KMS-11 (cell line): ENCODE data around the gene NXPE1.

ENCODE experiments used
- H2AFZ ChIP-seq: fragments of 200-600 bp; sonication (generic); 2 replicates; pipeline ENCODE4 v1.6.1; 2016; ENCODE audit warnings: antibody characterized with exemption, mixed run types, low read depth
- H3K27ac ChIP-seq: fragments of 200-600 bp; sonication (generic); 2 replicates; pipeline ENCODE4 v1.6.1; 2016; ENCODE audit warnings: mild to moderate bottlenecking, mixed run types
- H3K27me3 ChIP-seq: fragments of 200-600 bp; sonication (generic); 2 replicates; pipeline ENCODE4 v1.6.1; 2017; ENCODE audit warnings: mild to moderate bottlenecking, low read depth, mixed run types, moderate library complexity; ENCODE audit not compliant: insufficient read depth
- H3K36me3 ChIP-seq: fragments of 200-600 bp; sonication (generic); 2 replicates; pipeline ENCODE4 v1.6.1; 2017; ENCODE audit warnings: mild to moderate bottlenecking, mixed run types; ENCODE audit not compliant: insufficient read depth
- H3K4me1 ChIP-seq: fragments of 200-600 bp; sonication (generic); 2 replicates; pipeline ENCODE4 v1.6.1; 2016; ENCODE audit warnings: mild to moderate bottlenecking, low read depth, mixed run types; ENCODE audit not compliant: poor library complexity, severe bottlenecking
- H3K4me2 ChIP-seq: fragments of 200-600 bp; sonication (generic); 2 replicates; pipeline ENCODE4 v1.7.0; 2016; ENCODE audit warnings: mild to moderate bottlenecking, mixed run types
- H3K4me3 ChIP-seq: fragments of 200-600 bp; sonication (generic); IDR thresholded peaks from 2 replicates; pipeline ENCODE4 v1.6.1; 2017; ENCODE audit warnings: low read depth, low read length, mixed read lengths; ENCODE audit not compliant: insufficient read depth
- H3K79me2 ChIP-seq: fragments of 200-600 bp; sonication (generic); 2 replicates; pipeline ENCODE4 v1.6.1; 2016; ENCODE audit warnings: low read depth, mixed run types; ENCODE audit not compliant: insufficient read depth
- H3K9ac ChIP-seq: fragments of 200-600 bp; sonication (generic); 2 replicates; pipeline ENCODE4 v1.6.1; 2016; ENCODE audit warnings: mild to moderate bottlenecking, mixed run types
- H4K20me1 ChIP-seq: fragments of 200-600 bp; sonication (generic); 2 replicates; pipeline ENCODE4 v1.6.1; 2016; ENCODE audit warnings: mild to moderate bottlenecking, mixed run types; ENCODE audit not compliant: insufficient read depth
- CTCF ChIP-seq: fragments of 200-600 bp; sonication (generic); conservative IDR thresholded peaks from 2 replicates; pipeline ENCODE4 v1.6.1; 2017; ENCODE audit warnings: low read depth, mild to moderate bottlenecking, antibody characterized with exemption, low read length, moderate library complexity, mixed read lengths

The NXPE1 gene

GRCh38 chr11:114496915-114497314 is 62.8 kb downstream of the NXPE1 start:
- TF ChIP-seq CTCF, result no peak
- H3K27ac ChIP-seq, result no peak overlapping the region
- H3K27me3 ChIP-seq, result no peaks in the 10 kb centered on the region
- H3K4me3 ChIP-seq, result no peak overlapping the region
- H3K4me2 ChIP-seq, result no peak overlapping the region
- H3K4me1 ChIP-seq, result no peaks in the 10 kb centered on the region
- no peak overlapping the region for H2AFZ ChIP-seq
- no peak overlapping the region for H3K9ac ChIP-seq
- H3K36me3 ChIP-seq, result no peaks in the 10 kb centered on the region
- no peaks in the 10 kb centered on the region for H3K79me2 ChIP-seq
- H4K20me1 ChIP-seq, result no peaks in the 10 kb centered on the region

- Histone ChIP-seq H3K4me3 (no peak overlapping the region), H3K27me3 (no peaks in the 10 kb centered on the region), H3K4me1 (no peaks in the 10 kb centered on the region), H2AFZ (no peak overlapping the region), H3K79me2 (no peaks in the 10 kb centered on the region), H4K20me1 (no peaks in the 10 kb centered on the region), H3K36me3 (no peaks in the 10 kb centered on the region), H3K9ac (no peak overlapping the region), H3K4me2 (no peak overlapping the region), H3K27ac (no peak overlapping the region)
- no peak for TF ChIP-seq CTCF
These were observed 75.8 kb downstream of the NXPE1 start for GRCh38 chr11:114483929-114484328.

GRCh38 chr11:114482114-114482513 is 77.6 kb downstream of the NXPE1 start:
- no peak for TF ChIP-seq CTCF
- Histone ChIP-seq H3K36me3 (no peaks in the 10 kb centered on the region), H3K27me3 (no peaks in the 10 kb centered on the region), H3K27ac (no peak overlapping the region), H3K4me1 (no peaks in the 10 kb centered on the region), H3K4me2 (no peak overlapping the region), H3K4me3 (no peak overlapping the region), H3K79me2 (no peaks in the 10 kb centered on the region), H3K9ac (no peak overlapping the region), H2AFZ (no peak overlapping the region), H4K20me1 (no peaks in the 10 kb centered on the region)

GRCh38 chr11:114479331-114479730 is 80.3 kb downstream of the NXPE1 start:
- Histone ChIP-seq H3K9ac (no peak overlapping the region), H3K4me3 (no peak overlapping the region), H3K4me1 (no peaks in the 10 kb centered on the region), H3K27me3 (no peaks in the 10 kb centered on the region), H3K79me2 (no peaks in the 10 kb centered on the region), H3K4me2 (no peak overlapping the region), H3K36me3 (no peaks in the 10 kb centered on the region), H4K20me1 (no peaks in the 10 kb centered on the region), H2AFZ (no peak overlapping the region), H3K27ac (no peak overlapping the region)
- no peak for TF ChIP-seq CTCF

GRCh38 chr11:114478768-114479167 is 80.9 kb downstream of the NXPE1 start:
- H4K20me1 ChIP-seq, result no peaks in the 10 kb centered on the region
- no peak overlapping the region for H3K9ac ChIP-seq
- H3K4me3 ChIP-seq, result no peak overlapping the region
- no peaks in the 10 kb centered on the region for H3K27me3 ChIP-seq
- H3K27ac ChIP-seq, result no peak overlapping the region
- no peak for TF ChIP-seq CTCF
- H3K36me3 ChIP-seq, result no peaks in the 10 kb centered on the region
- no peaks in the 10 kb centered on the region for H3K79me2 ChIP-seq
- no peak overlapping the region for H3K4me2 ChIP-seq
- no peak overlapping the region for H2AFZ ChIP-seq
- no peaks in the 10 kb centered on the region for H3K4me1 ChIP-seq
